ENCODE data around the gene RUVBL2.
A peak's percentile ranks its signal among the peaks of the same experiment; 100 is the strongest.

Gene RUVBL2

GRCh38 chr19:48989701-48990291 is 3.9 kb upstream of the RUVBL2 start:
- no peak for DNase-seq

DNA sequence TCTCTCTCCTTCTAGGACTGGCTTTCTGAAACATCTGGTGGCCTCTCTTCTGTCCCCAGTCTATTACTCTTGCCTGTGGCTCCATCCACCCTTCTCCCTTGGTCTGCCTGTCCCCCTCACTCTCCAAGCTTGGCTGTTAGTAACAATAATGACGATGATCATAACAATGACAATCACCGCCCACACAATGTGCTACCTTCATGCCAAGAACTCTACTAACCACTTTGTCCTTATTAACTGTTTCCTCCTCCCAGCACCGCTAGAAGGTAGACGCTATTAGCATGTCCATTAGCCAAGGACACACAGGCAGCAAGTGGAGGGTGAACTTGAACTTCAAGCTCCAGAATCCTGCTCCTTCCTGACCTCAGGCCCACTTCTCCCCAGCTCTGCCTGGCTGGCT is 3.3 kb upstream of the RUVBL2 start:
- no peak for DNase-seq

DNA sequence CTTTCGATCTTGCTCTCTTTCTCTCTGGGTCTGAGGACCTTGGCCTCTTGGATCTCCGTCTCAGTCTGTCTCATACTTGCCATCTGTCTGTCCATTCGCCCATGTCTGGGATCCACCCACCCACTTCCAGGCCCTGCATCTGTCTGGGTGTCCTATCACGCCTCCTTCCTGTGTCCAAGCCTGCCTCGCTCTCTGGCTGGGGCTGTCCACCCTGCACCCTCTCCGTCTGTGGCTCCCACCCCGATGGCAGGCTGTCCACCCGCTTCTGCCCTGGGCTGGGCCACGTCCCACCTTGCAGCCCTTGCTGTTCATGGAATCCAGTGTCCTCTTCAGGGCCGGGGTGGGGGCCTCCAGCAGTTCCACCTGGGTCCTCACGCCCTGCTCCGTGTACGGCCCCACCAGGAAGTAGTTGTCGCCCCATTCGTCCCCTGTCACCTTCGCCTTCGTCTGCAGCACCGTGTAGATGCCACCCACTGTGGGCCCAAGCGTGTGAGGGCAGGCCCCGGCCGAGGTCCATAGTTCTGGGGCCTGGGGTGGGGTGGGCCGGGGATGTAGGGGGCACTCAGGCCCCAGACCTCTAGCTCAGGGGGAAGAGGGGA is 2.6 kb upstream of the RUVBL2 start:
- no peak for DNase-seq

GRCh38 chr19:48991873-48992580 is 1.7 kb upstream of the RUVBL2 start:
- DNase-seq, result no peak

GRCh38 chr19:48992581-48993174 is 1.0 kb upstream of the RUVBL2 start:
- DNase-seq, result no peak

- DNase-seq, result no peak
Observed at GRCh38 chr19:48994035-48994386, 324 bp downstream of the RUVBL2 start.

DNA sequence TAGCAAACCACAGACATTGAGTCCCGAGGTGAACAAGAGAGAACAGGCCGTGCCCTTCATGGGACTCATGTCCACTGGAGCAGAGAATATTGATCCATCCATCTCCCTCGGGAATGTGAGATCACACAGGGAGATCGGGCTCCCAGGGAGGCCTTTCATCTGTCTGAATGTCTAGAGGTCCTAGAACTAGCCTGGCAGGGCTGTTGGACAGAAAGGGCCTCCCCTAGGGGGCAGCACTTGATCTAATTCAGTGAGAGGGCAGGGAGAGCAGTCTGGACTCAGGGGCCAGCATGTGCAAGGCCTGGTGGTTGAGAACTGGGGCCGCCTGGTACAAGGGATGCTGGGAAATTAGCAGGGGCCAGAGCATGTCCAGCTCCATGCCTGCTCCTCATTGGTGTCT is 4.3 kb downstream of the RUVBL2 start:
- peak; percentile 33 for DNase-seq

GRCh38 chr19:48999481-49000325 is 6.0 kb downstream of the RUVBL2 start:
- no peak for DNase-seq

DNA sequence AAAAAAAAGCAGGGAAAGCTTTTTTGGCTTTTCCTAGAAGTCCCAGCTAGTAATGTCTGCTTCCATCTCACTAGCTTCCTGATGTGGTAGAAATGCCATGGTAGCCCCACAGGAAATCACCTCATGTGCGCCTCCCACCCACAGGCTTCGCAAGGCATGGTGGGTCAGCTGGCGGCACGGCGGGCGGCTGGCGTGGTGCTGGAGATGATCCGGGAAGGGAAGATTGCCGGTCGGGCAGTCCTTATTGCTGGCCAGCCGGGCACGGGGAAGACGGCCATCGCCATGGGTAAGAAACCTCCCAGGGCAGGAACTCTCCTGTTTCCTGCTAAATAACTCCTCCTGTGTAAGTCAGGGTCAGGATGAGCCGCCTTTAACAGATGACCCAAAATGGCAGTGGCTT is 10.4 kb downstream of the RUVBL2 start:
- DNase-seq, result no peak

GRCh38 chr19:49004964-49005614 is 11.4 kb downstream of the RUVBL2 start:
- DNase-seq, result no peak

GRCh38 chr19:49006905-49007304 is 13.2 kb downstream of the RUVBL2 start:
- DNase-seq, result no peak

DNA sequence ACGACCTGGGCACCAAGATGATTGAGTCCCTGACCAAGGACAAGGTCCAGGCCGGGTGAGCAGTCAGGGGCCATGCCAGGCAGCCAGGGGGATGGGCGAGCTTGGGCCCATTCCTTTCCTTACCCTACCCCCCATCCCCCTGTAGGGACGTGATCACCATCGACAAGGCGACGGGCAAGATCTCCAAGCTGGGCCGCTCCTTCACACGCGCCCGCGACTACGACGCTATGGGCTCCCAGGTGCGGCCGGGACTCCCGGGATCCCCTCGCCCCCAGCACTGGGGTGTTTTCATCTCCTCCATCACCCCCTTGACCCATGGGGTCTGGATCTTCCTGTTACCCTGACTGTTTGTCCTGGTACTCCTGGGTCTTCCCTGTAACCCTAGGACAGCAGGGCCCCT is 16.1 kb downstream of the RUVBL2 start:
- DNase-seq, result no peak

DNA sequence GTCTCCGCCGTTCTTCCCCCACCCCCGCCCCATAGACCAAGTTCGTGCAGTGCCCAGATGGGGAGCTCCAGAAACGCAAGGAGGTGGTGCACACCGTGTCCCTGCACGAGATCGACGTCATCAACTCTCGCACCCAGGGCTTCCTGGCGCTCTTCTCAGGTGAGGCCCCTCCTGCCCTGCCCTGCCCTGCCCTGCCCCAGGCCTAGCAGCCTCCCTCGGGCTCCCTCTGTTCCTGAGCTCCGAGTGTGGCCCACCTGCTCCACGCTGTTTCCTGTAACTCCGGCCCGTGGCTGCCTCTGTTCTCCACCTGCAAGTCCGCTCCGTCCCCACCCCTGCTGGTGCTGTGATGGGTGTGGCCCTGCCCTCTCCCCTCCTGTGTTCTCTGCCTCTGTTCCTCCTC is 16.8 kb downstream of the RUVBL2 start:
- no peak for DNase-seq

DNA sequence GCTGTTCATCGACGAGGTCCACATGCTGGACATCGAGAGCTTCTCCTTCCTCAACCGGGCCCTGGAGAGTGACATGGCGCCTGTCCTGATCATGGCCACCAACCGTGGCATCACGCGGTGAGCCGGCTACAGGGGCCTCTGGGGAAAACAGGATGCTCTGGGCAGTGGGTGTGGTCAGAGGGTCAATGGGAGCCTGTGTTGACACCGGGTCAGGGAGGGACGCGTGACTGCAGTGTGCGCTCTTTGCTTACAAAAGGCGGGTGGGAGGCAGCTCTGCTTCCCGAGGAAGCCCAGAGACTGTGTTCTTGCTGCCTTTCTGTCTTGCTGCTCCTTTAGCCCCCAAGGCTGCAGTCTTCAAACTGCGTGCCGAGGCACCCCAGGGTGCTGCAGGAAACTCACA is 17.5 kb downstream of the RUVBL2 start:
- no peak for DNase-seq

DNA sequence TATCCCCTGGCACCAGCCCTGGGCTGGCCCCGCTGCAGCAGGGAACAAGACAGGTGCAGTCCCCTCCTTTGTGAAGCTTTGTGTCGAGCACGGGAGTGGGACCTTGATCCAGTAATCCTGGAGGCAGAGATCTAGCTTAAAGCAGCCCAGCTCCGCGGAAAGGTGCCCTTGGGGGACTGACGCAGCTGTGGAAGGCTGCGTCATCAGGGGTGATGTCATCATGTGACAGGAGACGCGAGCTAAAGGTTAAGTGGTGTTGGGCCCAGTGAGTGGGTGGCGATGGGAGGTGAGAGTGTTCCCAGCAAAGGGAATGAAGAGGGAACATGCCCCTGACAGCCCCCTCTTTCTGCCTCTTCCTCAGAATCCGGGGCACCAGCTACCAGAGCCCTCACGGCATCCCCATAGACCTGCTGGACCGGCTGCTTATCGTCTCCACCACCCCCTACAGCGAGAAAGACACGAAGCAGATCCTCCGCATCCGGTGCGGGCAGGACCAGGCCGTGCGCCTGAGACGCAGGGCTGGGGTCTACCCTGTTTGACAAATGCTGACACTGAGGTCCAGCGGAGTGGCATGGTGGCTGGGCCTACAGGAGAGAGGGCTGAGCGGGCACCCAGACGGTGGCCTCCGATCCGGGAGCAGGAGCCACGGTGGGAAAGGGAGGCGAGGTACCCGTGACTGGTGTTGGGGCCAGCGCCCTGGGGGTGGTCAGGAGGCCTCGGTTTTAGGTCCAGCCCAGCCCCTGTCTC is 20.6 kb downstream of the RUVBL2 start:
- DNase-seq, result no peak

- DNase-seq, result no peak
Observed at GRCh38 chr19:49014870-49015255, 21.2 kb downstream of the RUVBL2 start.

GRCh38 chr19:49016067-49016839 is 22.6 kb downstream of the RUVBL2 start:
- no peak for DNase-seq

DNA sequence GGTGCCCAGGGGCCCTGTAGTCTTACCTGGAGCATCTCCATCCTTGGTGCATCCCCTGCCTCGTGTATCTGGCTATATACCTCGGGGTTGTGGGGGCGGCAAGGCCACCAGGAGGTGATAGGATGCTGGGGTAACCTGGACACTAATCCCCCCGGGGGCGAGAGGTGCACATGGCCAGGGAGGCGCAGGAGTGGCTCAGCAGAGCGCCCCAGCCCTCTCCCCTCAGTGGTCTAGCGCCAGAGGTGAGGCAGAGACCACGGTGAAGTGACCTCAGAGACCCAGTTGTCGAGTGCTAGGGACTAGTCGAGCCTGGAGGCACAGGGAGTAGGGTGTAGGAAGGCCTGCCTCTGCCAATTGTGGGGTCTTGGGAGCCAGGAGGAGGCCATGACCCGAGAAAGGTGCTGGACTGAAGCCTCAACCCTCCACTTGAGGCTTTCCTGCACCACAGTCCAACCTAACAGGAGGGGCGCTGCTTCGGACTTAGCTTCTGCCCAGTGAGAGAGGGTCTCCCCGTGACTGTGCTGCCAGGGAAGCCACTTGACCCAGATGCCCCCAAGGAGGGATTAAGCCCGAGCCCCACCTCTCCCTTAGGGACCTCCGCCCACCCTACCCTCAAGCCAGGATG is 23.5 kb downstream of the RUVBL2 start, which contains the start of gene LHB:
Gene LHB (minus strand): TSS at position 51 of the 625 bp plus-strand sequence. CDS start 10 bp downstream, at position 41.
- DNase-seq, result no peak

GRCh38 chr19:49017666-49018351 is 24.1 kb downstream of the RUVBL2 start:
- DNase-seq, result no peak
